Measurements from ENCODE around the gene CEP131.

Gene CEP131

GRCh38 chr17:81187120-81187519 lies 35.6 kb downstream of the CEP131 start:
- no peak for DNase-seq (ENCODE audit: low read depth)

GRCh38 chr17:81186203-81186602 lies 36.6 kb downstream of the CEP131 start:
- DNase-seq (ENCODE audit: low read depth), result no peak

GRCh38 chr17:81184555-81184954 lies 38.2 kb downstream of the CEP131 start:
- DNase-seq (ENCODE audit: low read depth), result no peak

- DNase-seq (ENCODE audit: low read depth), result no peak
Measured at GRCh38 chr17:81183807-81184206, 39.0 kb downstream of the CEP131 start.

GRCh38 chr17:81183316-81183715 lies 39.4 kb downstream of the CEP131 start:
- no peak for DNase-seq (ENCODE audit: low read depth)

- DNase-seq (ENCODE audit: low read depth), result no peak
Measured at GRCh38 chr17:81182596-81182995, 40.2 kb downstream of the CEP131 start.

GRCh38 chr17:81181811-81182185 lies 41.0 kb downstream of the CEP131 start:
- DNase-seq (ENCODE audit: low read depth), result no peak

- no peak for DNase-seq (ENCODE audit: low read depth)
Measured at GRCh38 chr17:81180836-81181810, 41.6 kb downstream of the CEP131 start.

GRCh38 chr17:81179861-81180260 lies 42.9 kb downstream of the CEP131 start:
- no peak for DNase-seq (ENCODE audit: low read depth)

- DNase-seq (ENCODE audit: low read depth), result no peak
Measured at GRCh38 chr17:81179220-81179619, 43.5 kb downstream of the CEP131 start.

GRCh38 chr17:81178136-81179091 lies 44.4 kb downstream of the CEP131 start:
- DNase-seq (ENCODE audit: low read depth), result no peak

- DNase-seq (ENCODE audit: low read depth), result no peak
Measured at GRCh38 chr17:81176666-81177065, 46.1 kb downstream of the CEP131 start.

- no peak for DNase-seq (ENCODE audit: low read depth)
Measured at GRCh38 chr17:81173762-81174155, 49.0 kb downstream of the CEP131 start.

GRCh38 chr17:81173052-81173761 lies 49.6 kb downstream of the CEP131 start:
- DNase-seq (ENCODE audit: low read depth), result no peak

GRCh38 chr17:81171941-81172340 lies 50.8 kb downstream of the CEP131 start:
- no peak for DNase-seq (ENCODE audit: low read depth)

- no peak for DNase-seq (ENCODE audit: low read depth)
Measured at GRCh38 chr17:81170727-81171494, 51.9 kb downstream of the CEP131 start.

GRCh38 chr17:81169870-81170309 lies 52.9 kb downstream of the CEP131 start:
- DNase-seq (ENCODE audit: low read depth), result no peak

GRCh38 chr17:81167638-81168037 lies 55.1 kb downstream of the CEP131 start:
- DNase-seq (ENCODE audit: low read depth), result no peak

- no peak for DNase-seq (ENCODE audit: low read depth)
Measured at GRCh38 chr17:81167194-81167524, 55.6 kb downstream of the CEP131 start.

GRCh38 chr17:81166033-81166492 lies 56.7 kb downstream of the CEP131 start, which contains the start of gene AATK:
TSS of gene AATK (minus strand) at chr17:81166221. CDS start at chr17:81165992, 229 bp downstream.
- no peak for DNase-seq (ENCODE audit: low read depth)
